Frontal cortex (tissue), 4 donors: ENCODE results near the gene HNRNPLL. TPM values are rescaled to one million over a fixed set of nuclear protein-coding genes. Genes with fewer than 3 reads are reported as not detected.
A peak's percentile ranks its signal among the peaks of the same experiment; 100 is the strongest.
"Not testable (repeated sequence)": the region's sequence is repeated elsewhere in the genome, so short reads cannot be mapped to it uniquely, and the experiment has no call there.

Source experiments
- DNase-seq, 2 donors: peaks; one replicate each; pipeline ENCODE4 v3.0.0; 2012; ENCODE audit warnings: low spot score in 2 of 2
- FAIRE-seq: peaks from 2 replicates; lab custom pipeline; 2012; peaks lifted over from hg19 to GRCh38; lab: Jason Lieb, UNC
- total RNA-seq: library from RNA; depleted of rRNA; stranded (reverse); fragments of >200 nt; gene quantifications from one replicate; pipeline ENCODE4 v1.2.3, GENCODE V29; 2014
- donor health status: control.
- donor health status: control.
- donor health status: control.

HNRNPLL gene
- total RNA-seq, 1 donor from 2014 or later = 77.9 TPM

DNA sequence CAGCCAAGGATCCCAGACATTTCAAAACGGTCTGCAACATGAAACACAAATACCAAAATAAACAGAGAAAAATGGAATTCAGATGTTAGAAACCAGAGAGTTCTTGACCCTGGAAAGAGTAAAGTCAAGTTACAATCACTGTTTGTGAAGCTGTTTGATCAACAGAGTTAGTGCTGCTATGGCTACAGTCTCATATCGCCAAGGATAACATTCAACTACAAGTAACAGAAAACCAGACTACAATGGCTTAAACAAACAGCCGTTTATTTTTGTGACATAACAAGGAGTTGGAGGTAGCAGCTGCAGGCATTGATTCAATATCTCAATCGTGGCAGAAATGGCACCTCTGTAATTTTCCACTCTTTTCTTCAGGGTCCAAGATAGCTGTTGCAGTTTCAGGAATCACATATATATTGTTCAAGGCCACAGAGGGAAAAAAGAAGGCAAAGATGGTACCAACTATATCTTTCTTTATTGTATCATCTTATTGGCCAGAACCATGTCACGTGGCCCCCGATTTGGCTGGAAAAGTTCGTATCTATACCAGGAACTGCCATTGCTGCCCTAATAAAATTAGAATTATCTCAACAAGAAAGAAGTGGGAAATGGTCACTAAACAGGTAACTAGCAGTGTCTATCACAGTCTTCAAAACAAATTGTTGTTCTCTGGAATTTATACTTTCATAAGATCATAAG lies 17.7 kb upstream of the HNRNPLL start:
- DNase-seq (no peak), FAIRE-seq (no peak)

DNA sequence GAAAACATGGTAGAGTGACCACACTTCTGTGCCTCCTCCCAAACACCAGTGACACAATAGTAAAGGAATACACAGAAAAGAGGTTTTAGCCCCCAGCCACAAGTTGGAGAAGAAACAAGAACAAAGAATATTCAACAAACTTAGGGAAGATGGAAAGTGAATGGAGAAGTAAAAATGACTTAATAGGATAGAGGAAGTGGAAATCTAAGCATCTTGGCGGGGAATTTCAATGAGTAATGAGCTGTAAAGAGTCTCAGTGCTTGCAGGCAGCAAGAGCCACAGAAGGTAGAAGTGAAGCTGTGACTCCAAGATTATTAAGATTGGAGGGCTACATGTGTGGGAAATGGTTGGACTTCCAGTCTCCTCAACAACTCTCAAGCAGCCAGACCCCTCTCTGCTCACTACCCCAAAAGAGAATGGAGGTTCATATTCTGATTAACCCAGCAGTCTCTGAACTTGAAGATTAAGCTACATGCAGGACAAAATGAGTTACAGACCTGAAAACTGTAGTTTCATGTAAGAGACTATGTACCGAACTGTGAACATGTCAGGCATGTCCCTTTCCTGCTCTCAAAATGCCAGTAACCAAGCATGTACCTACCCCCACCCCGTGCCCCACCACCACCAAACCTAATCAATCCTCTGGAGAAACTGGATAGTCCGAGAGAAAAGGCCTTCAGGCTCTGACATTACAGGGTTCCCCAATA lies 16.9 kb upstream of the HNRNPLL start:
- FAIRE-seq = no peak

DNA sequence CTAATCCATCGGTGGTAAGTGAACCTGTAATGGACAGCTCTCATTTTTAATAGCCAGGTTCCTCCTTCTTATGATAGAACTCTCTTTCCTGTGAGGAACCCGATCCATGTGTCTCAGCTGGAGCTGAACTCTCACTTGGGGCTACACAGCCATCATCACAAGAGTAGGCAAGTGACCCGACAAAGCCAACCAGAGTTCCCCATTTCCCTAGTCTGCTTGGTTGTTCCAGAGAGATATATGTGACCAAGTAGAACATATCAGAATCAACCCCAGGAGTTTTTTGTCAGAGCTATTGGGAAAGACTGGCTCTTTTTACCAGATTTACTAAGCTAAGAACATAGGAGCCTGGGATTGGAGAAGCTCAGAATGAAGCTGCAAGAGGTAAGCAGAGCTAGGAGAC lies 14.6 kb upstream of the HNRNPLL start:
- DNase-seq (no peak), FAIRE-seq (no peak)

More for the DNA sequence above, 16.9 kb upstream of the HNRNPLL start:
- DNase-seq = no peak

GRCh38 chr2:38615237-38615636 lies 12.5 kb upstream of the HNRNPLL start:
- FAIRE-seq = no peak

DNA sequence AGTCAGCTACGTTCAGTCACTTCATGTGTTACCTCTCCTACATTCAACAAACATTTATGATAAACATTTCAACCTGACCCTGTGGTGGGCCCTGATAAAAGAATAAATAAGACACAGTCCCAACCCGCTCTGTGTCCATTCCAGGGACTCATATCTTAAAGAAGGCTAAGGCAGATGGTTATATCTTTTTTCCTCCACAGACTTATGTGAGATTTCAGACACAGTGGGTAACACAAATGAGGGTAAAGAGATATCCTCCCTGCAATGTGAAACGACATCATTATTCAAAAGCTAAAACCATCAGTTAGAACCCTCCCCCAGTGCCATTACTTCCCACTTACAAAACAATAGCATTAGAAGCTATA lies 11.1 kb upstream of the HNRNPLL start:
- FAIRE-seq = no peak
- DNase-seq = no peak

More at GRCh38 chr2:38615237-38615636, 12.5 kb upstream of the HNRNPLL start:
- DNase-seq = no peak

- DNase-seq (no peak), FAIRE-seq (no peak)
These were observed 10.6 kb upstream of the HNRNPLL start for GRCh38 chr2:38613126-38613848.

- FAIRE-seq (no peak), DNase-seq (no peak)
These were observed 8.4 kb upstream of the HNRNPLL start for GRCh38 chr2:38610851-38611801.

DNA sequence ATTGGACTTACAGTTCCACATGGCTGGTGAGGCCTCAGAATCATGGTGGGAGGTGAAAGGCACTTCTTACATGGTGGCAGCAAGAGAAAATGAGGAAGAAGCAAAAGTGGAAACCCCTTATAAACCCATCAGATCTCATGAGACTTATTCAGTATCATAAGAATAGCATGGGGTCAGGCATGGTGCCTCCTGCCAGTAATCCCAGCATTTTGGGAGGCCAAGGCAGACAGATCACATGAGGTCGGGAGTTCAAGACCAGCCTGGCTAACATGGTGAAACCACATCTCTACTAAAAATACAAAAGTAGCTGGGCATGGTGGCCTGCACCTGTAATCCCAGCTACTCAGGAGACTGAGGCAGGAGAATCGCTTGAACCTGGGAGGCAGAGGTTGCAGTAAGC lies 6.5 kb upstream of the HNRNPLL start:
- DNase-seq, FAIRE-seq: not testable (repeated sequence)

GRCh38 chr2:38608755-38609154 lies 6.0 kb upstream of the HNRNPLL start:
- DNase-seq (no peak), FAIRE-seq (no peak)

GRCh38 chr2:38605298-38605830 lies 2.6 kb upstream of the HNRNPLL start:
- DNase-seq (no peak), FAIRE-seq (no peak)

DNA sequence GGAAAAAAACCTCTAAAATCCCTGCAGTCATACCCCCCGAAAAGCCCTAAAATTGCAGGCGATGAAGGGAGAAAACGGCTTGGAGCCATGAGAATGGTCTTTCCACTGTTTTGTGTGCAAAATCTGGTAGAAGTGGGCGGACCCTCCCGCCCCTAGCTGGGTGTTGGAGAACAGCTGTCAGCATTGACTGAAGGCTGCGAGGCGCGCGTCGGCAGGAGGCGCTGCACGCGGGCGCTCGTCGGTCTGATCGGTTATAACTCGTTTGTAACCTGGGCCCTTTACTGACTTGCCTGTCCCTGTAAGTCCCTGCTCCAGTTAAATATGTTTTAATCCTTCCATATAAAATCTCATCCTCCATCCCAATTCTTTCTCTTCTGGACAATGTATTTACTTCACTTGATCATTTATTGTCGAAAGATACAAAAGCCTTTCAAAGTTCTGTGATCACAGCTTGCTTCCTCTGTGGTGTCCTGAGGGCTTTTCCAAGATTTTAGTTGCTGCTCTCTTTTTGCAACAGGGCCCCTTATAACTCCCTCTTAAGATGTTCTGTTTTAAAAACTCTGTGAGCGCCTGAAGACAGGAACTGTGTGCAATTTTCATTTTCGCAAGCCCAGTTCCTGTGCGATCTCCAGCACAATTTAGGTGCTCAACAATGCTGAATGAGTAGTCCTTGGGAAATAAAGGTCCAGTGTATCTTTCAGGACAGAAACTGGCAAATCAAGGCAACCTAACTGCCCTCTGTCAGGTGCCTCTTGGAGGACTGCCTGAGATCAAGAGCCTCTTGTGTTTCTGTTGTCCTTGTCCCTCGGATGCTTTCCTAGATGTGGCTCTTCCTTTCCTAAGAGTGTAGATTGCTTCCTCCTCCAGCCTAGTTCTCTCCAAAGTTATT lies 918 bp upstream of the HNRNPLL start:
- DNase-seq = peak; percentile 51 to 59
- no peak for FAIRE-seq

DNA sequence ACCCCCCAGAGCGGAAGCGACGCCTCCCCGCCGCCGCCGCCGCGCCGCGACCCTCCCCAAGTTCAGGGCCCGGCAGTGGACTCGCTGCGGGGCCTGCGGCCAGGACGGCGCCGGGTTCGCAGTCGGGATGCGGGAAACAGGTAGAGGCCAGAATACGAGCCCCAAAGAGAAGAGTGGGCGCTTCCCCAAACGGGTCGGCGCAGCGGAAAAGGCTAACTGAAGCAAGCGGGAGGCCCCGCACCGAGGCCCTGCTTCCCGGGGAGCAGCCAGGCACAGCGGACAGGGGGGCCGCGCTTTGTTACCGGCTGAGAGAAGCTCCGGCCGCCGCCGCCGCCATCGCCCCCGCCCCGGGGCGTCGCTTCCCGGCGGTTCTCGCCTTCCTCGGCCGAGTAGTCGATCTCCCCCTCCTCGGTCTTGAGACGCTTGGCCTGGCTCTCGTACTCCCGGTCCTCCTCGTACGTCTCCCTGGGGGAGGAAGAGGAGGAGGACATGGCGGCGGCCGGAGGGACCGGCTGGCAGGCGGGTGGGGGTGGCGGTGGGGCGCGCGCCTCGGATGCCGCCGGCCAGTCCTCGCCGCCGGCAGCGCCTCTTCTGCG lies 494 bp downstream of the HNRNPLL start:
- FAIRE-seq (no peak), DNase-seq (no peak)

- FAIRE-seq = no peak
- no peak for DNase-seq
These were observed 1.1 kb downstream of the HNRNPLL start for GRCh38 chr2:38601463-38602135.

DNA sequence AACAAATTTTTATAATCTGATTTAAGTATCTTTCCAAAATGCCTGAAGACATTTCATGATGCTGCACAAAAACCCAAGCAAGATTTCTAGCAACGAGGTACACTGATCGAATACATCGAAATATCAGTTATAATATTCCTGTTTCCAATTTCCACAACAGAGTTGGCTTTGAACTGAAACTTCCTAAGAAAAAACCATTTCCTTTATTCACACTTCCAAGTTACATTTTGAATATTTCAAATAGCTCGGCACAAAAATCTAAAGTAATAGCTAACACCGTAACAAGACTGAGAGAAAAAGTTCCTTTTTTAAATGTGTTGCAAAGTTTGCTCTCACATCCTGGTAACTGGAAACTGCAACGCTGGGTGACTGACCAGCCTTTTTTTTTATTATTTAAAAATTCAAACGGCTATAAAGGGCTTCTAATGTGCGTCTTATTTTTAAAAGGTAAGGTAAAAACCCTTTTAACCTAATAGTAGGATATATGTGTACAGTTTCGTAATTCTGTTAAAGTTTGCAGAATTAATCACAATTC lies 1.7 kb downstream of the HNRNPLL start:
- FAIRE-seq (no peak), DNase-seq (no peak)

DNA sequence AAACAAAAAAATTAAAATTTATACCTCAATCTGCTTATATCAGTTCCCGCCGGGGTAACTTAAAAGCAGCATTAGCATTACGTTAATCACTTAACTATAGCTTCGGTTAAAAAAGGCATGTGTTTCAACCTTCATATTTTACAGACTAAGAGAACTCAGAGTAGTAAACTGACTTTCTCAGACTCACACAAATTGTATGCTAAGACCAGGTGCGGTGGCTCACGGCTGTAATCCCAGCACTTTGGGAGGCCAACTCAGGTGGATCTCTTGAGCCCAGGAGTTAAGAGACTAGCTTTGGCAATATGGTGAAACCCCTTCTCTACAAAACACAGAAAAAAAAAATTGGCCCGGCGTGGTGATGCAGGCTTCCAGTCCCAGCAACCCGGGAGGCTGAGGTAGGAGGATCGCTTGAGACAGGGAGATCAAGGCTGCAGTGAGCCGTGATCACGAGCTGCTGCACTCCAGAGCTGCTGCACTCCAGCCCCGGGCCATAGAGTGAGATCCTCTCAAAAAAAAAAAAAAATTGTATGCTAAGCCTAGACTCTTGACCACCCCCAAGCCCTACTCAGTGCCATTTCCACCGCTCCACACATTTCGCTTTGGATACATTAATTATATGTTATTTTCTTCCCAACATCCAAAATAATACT lies 2.4 kb downstream of the HNRNPLL start:
- DNase-seq = no peak
- no peak for FAIRE-seq

- FAIRE-seq = no peak
- no peak for DNase-seq
These were observed 3.0 kb downstream of the HNRNPLL start for GRCh38 chr2:38599706-38600105.

DNA sequence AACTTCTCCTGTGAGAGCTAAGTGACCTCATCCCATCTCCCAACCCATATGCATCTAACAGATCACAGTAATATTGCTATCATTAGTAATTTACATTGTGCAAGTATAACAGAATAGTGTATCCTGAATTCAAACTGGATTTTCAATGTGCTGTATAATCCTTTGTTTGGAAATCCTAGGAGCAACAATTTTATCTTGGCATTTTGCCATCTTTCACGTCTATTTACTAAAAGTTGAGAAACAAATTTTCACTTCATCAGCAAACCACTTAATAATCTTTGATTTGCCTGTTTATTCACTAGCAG lies 3.8 kb downstream of the HNRNPLL start:
- no peak for DNase-seq
- no peak for FAIRE-seq
